AG09309 (cell line): Measurements from ENCODE around the gene ZFPL1.

Experiments
- DNase-seq: peaks from one replicate; pipeline ENCODE4 v3.0.0-alpha.2; 2010; ENCODE audit warnings: low read depth
- H3K4me3 ChIP-seq: 2 replicates; pipeline ENCODE4 v1.5.1; 2011; ENCODE audit warnings: mild to moderate bottlenecking, low read depth, low read length, moderate library complexity; ENCODE audit not compliant: control insufficient read depth
- TF ChIP-seq, protein P1 (sequence below): IDR thresholded peaks from 2 replicates; pipeline ENCODE4 v1.5.1; 2011; ENCODE audit warnings: mild to moderate bottlenecking, low read depth, low read length, inconsistent platforms; ENCODE audit not compliant: insufficient read depth, control insufficient read depth; ENCODE audit errors: missing control alignments

ZFPL1 gene

DNA sequence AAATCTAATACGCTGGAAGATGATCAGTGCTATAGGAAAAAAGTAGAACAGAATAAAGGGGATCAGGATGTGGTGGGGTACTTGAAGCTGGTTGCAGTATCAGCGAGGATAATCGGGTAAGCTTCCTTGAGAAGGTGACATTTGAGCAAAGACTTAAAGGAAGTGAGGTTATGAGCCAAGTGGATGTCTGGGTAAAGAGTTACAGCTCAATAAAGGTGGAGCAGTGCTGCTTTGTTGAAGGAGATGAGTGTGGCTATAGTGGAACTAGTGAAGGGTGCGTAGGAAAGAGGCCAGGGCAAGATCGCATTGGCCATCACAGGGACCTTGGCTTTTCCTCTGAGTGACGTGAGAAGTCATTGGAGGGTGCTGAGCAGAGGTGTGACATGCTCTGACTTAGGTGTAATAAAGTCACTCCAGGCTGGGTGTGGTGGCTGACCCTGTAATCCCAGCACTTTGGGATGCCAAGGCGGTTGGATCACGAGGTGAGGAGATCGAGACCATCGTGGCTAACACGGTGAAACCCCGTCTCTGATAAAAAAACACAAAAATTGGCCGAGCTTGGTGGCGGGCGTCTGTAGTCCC lies 52.6 kb downstream of the ZFPL1 start:
- TF ChIP-seq, protein P1, sequence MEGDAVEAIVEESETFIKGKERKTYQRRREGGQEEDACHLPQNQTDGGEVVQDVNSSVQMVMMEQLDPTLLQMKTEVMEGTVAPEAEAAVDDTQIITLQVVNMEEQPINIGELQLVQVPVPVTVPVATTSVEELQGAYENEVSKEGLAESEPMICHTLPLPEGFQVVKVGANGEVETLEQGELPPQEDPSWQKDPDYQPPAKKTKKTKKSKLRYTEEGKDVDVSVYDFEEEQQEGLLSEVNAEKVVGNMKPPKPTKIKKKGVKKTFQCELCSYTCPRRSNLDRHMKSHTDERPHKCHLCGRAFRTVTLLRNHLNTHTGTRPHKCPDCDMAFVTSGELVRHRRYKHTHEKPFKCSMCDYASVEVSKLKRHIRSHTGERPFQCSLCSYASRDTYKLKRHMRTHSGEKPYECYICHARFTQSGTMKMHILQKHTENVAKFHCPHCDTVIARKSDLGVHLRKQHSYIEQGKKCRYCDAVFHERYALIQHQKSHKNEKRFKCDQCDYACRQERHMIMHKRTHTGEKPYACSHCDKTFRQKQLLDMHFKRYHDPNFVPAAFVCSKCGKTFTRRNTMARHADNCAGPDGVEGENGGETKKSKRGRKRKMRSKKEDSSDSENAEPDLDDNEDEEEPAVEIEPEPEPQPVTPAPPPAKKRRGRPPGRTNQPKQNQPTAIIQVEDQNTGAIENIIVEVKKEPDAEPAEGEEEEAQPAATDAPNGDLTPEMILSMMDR, result no peak
- DNase-seq, result no peak

More for the DNA sequence above, 52.6 kb downstream of the ZFPL1 start:
- H3K4me3 ChIP-seq, result no peak overlapping the region
